Measurements from ENCODE around the gene INHBA.

- TF ChIP-seq EZH2 (IDR thresholded peaks at IDR 0.05) (no peak), POLR2AphosphoS5 (IDR thresholded peaks at IDR 0.05; ENCODE audit: borderline replicate concordance, low read depth, low read length) (no peak)
These were observed 48.0 kb upstream of the INHBA start for GRCh38 chr7:41750661-41751540.

Measured in SK-N-MC (cell line).